RWPE1 (cell line): Measurements from ENCODE around the gene RBM3.

Source experiments
- CTCF ChIA-PET: fragments of 350-600 bp; sonication (Branson Sonifier 250); formaldehyde crosslinking; extraction: SDS; loops from one replicate; lab custom pipeline; 2021; lab: Yijun Ruan, JAX
- POLR2A ChIA-PET: fragments of 400-600 bp; formaldehyde crosslinking; extraction: SDS; loops from one replicate; lab custom pipeline; 2020; ENCODE audit warnings: antibody characterized with exemption; ENCODE audit not compliant: low non-redundant PET; lab: Yijun Ruan, JAX
- DNase-seq: peaks from one replicate; pipeline ENCODE4 v3.0.0; 2012; ENCODE audit warnings: low spot score
- H3K27ac ChIP-seq: fragments of 450-650 bp; 2 replicates; pipeline ENCODE4 v1.5.1; 2017
- TF ChIP-seq, protein P1 (sequence below): fragments of 450-650 bp; conservative IDR thresholded peaks from 2 replicates; pipeline ENCODE4 v1.5.1; 2017; ENCODE audit warnings: low read depth, mild to moderate bottlenecking

RBM3 gene

GRCh38 chrX:48595929-48596328 is 21.6 kb downstream of the RBM3 start:
- peak overlapping the region; percentile 95 for H3K27ac ChIP-seq
- DNase-seq: no peak
- POLR2A ChIA-PET: no interaction called here
- CTCF ChIA-PET: interaction anchor here (0.6 kb wide), 1 partner anchor 65 kb away, joined by 3 read pairs; no protein-coding TSS in a partner anchor
- TF ChIP-seq, protein P1, sequence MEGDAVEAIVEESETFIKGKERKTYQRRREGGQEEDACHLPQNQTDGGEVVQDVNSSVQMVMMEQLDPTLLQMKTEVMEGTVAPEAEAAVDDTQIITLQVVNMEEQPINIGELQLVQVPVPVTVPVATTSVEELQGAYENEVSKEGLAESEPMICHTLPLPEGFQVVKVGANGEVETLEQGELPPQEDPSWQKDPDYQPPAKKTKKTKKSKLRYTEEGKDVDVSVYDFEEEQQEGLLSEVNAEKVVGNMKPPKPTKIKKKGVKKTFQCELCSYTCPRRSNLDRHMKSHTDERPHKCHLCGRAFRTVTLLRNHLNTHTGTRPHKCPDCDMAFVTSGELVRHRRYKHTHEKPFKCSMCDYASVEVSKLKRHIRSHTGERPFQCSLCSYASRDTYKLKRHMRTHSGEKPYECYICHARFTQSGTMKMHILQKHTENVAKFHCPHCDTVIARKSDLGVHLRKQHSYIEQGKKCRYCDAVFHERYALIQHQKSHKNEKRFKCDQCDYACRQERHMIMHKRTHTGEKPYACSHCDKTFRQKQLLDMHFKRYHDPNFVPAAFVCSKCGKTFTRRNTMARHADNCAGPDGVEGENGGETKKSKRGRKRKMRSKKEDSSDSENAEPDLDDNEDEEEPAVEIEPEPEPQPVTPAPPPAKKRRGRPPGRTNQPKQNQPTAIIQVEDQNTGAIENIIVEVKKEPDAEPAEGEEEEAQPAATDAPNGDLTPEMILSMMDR: no peak

DNA sequence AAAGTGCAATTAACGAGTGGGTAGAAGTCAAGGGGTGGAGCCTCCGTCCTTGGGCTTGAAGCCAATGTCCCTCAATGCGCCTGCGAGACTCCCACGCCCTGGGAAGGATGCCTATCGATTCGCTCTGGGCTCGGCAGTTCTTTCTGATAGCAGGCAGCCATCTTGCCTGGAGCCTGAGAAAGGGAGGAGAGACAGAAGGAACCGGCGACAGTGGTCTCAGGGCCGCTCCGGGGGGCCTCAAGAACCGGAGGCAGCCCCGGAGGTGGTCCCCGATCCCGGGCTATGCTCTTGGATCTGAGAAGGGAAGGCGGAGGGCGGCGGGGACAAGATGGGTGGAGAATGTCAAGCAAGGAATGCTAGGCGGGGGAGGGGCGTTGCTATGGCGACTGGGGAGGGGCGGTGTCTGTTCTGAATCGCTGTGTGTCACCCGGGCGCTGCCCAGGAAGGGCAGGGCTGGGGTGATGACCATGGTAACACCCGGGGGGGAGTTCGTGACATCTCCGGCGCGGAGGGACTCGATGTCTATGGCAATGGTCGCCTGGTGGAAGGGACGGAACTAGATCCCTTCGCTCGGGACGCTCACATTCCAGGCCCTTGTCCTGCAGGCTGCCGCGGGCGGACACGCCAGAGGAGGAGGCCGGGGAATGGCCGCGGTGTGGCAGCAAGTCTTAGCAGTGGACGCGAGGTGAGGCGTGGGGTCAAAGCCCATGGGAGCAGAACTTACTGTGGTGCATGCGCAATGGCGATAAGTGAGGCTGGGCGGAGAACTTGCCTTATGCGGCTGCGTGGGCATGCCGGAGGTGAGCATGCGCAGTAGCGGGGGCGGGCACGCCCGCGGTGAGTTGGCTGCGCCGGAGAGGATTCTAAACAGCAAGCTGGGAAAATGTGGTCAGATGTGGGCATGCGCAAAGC is 23.3 kb downstream of the RBM3 start, which contains the start of gene WDR13:
Gene WDR13 (plus strand): TSS at position 140 of the 912 bp plus-strand sequence. CDS start 505 bp downstream, at position 645.
- DNase-seq: peak; percentile 84
- ChIA-PET POLR2A (interaction anchor here (0.6 to 0.7 kb wide), 3 partner anchors 19 to 554 kb away, joined by 3 to 6 read pairs (median 3); partner anchors contain the start of gene RBM3), CTCF (no interaction called here)
- TF ChIP-seq, protein P1: no peak
- peak within 1 kb of the TSS; percentile 95 for H3K27ac ChIP-seq

DNA sequence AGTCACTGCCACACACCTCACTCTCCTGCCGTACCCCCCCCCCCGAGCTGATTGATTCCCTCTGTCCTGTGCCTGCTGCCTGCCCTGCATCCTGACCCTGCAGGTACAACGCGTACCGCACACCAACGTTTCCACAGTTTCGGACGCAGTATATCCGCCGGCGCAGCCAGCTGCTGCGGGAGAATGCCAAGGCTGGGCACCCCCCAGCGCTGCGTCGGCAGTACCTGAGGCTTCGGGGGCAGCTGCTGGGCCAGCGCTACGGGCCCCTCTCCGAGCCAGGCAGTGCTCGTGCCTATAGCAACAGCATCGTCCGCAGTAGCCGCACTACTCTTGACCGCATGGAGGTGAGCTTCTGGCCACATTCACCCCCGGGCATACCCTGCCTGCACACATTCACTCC is 24.3 kb downstream of the RBM3 start:
- ChIA-PET CTCF (no interaction called here), POLR2A (interaction anchor here (0.6 to 0.7 kb wide), 3 partner anchors 20 to 555 kb away, joined by 3 to 6 read pairs (median 3); partner anchors contain the start of gene RBM3)
- no peak for DNase-seq

DNA sequence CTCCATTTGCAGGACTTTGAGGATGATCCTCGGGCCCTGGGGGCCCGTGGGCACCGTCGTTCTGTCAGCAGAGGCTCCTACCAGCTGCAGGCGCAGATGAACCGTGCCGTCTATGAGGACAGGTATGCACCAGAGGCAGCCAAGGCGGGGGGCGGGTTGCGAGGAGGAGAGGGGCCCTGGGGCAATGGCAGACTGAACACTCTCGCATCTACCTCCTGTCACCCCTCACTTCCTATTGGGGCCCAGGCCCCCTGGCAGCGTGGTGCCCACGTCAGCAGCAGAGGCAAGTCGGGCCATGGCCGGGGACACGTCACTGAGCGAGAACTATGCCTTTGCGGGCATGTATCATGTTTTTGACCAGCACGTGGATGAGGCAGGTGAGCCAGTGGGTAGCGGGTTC is 25.1 kb downstream of the RBM3 start:
- ChIA-PET POLR2A (no interaction called here), CTCF (no interaction called here)
- TF ChIP-seq, protein P1: no peak
- no peak overlapping the region for H3K27ac ChIP-seq
- DNase-seq: no peak

More for the DNA sequence above, 24.3 kb downstream of the RBM3 start:
- peak overlapping the region; percentile 95 for H3K27ac ChIP-seq
- TF ChIP-seq, protein P1: no peak

GRCh38 chrX:48600226-48600625 is 25.9 kb downstream of the RBM3 start:
- POLR2A ChIA-PET: no interaction called here
- TF ChIP-seq, protein P1: no peak
- CTCF ChIA-PET: no interaction called here
- no peak overlapping the region for H3K27ac ChIP-seq
- no peak for DNase-seq

DNA sequence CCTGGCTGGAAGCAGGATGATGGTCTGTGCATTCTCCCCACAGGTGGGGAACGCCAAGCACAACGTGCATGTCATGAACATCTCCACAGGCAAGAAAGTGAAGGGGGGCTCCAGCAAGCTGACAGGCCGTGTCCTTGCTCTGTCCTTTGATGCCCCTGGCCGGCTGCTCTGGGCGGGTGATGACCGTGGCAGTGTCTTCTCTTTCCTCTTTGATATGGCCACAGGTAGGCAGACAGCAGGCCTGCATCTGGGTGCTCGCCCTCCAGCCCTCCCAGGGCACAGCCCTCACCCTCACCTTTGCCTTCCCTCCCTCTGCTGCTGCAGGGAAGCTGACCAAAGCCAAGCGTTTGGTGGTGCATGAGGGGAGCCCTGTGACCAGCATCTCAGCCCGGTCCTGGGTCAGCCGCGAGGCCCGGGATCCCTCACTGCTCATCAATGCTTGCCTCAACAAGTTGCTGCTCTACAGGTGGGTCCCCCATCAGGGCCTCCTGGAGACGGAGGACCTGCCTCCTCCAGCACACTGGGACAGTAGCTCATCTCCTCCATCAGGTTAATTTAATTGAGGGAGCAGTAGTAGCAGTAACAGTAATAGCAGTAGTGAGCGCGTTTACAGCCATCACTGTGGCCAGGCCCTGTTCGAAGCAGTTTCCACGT is 27.6 kb downstream of the RBM3 start:
- TF ChIP-seq, protein P1: no peak
- H3K27ac ChIP-seq: no peak overlapping the region
- CTCF ChIA-PET: no interaction called here
- POLR2A ChIA-PET: no interaction called here
- no peak for DNase-seq
